ENCODE measurements around the gene LCE1F. TPM values are rescaled to one million over a fixed set of nuclear protein-coding genes. Genes with fewer than 3 reads are reported as not detected.

Gene LCE1F
- total and polyA plus RNA-seq, 4 donors, result not detected

DNA sequence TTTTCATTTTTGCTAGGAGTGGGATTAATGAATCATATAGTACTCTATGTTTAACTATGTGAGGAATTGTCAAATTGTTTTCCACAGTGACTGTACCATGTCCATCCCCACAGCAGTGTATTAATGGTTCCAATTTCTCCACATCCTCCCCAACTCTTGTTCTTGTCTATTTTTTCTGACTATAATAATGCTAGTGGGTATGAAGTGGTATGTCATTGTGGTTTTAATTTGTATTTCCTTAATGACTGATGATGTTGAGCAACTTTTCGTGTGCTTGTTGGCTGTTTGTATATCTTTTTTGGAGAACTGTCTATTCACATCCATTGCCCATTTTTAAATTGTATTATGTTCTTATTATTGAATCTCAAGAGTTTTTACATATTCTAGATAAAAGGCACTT, 27.1 kb upstream of the LCE1F start:
- 11 to 16% methylated on average over 1 of the region's 1 CpG for WGBS, 2 donors

DNA sequence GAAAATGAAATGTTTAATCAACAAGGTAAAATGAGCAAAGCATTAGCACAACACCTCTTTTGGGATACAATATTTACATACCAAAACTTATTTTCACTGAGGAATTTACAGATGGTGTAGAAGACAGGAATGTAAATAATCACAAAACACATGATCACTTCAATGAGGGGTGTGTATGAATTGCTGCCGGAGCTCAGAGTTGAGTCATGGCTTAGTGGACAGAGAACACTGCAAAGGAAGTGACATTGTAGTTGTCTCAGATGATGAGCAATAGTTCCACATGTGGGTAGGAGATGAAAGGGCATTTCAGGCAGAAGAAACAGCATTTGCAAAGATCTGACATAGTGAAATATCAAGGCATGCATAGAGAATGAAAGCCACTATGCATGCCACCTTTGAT, 22.7 kb upstream of the LCE1F start:
- Histone ChIP-seq H3K27ac (ENCODE audit: low read depth in 1 of 2, low read length in 1 of 2) (no peak overlapping the region), H3K27me3 (ENCODE audit: control insufficient read depth in 3 of 3, insufficient read depth in 3 of 3, low read length in 2 of 3) (peaks cover 0 to 4% (median 0%) of the 10 kb centered on the region in 3 donors), H3K9me3 (ENCODE audit: control insufficient read depth in 4 of 4, insufficient read depth in 3 of 4, low read length in 3 of 4) (peaks cover 0 to 3% (median 0%) of the 10 kb centered on the region in 4 donors), H3K4me3 (no peak overlapping the region), H3K4me1 (ENCODE audit: control insufficient read depth in 5 of 5, insufficient read depth in 5 of 5, low read length in 5 of 5) (no peaks in the 10 kb centered on the region), H3K36me3 (ENCODE audit: control insufficient read depth in 4 of 4, insufficient read depth in 4 of 4, low read length in 4 of 4) (no peaks in the 10 kb centered on the region), H3K9ac (ENCODE audit: insufficient read depth in 1 of 2, low read length in 2 of 2) (no peak overlapping the region)
- no peak for ATAC-seq (ENCODE audit: insufficient read depth, low FRiP score)
- whole genome bisulfite sequencing, 2 donors, result 35 to 56% methylated on average over 1 of the region's 1 CpG
- TF ChIP-seq, protein P1, sequence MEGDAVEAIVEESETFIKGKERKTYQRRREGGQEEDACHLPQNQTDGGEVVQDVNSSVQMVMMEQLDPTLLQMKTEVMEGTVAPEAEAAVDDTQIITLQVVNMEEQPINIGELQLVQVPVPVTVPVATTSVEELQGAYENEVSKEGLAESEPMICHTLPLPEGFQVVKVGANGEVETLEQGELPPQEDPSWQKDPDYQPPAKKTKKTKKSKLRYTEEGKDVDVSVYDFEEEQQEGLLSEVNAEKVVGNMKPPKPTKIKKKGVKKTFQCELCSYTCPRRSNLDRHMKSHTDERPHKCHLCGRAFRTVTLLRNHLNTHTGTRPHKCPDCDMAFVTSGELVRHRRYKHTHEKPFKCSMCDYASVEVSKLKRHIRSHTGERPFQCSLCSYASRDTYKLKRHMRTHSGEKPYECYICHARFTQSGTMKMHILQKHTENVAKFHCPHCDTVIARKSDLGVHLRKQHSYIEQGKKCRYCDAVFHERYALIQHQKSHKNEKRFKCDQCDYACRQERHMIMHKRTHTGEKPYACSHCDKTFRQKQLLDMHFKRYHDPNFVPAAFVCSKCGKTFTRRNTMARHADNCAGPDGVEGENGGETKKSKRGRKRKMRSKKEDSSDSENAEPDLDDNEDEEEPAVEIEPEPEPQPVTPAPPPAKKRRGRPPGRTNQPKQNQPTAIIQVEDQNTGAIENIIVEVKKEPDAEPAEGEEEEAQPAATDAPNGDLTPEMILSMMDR (IDR thresholded peaks at IDR 0.05; ENCODE audit: control extremely low read depth, extremely low read depth), result no peak
- no peak for DNase-seq

More for the DNA sequence above, 27.1 kb upstream of the LCE1F start:
- Histone ChIP-seq H3K9me3 (ENCODE audit: control insufficient read depth in 4 of 4, insufficient read depth in 3 of 4, low read length in 3 of 4) (no peaks in the 10 kb centered on the region), H3K9ac (ENCODE audit: insufficient read depth in 1 of 2, low read length in 2 of 2) (no peak overlapping the region), H3K4me1 (ENCODE audit: control insufficient read depth in 5 of 5, insufficient read depth in 5 of 5, low read length in 5 of 5) (no peaks in the 10 kb centered on the region), H3K36me3 (ENCODE audit: control insufficient read depth in 4 of 4, insufficient read depth in 4 of 4, low read length in 4 of 4) (no peaks in the 10 kb centered on the region), H3K27ac (ENCODE audit: low read depth in 1 of 2, low read length in 1 of 2) (no peak overlapping the region), H3K4me3 (no peak overlapping the region), H3K27me3 (ENCODE audit: control insufficient read depth in 3 of 3, insufficient read depth in 3 of 3, low read length in 2 of 3) (peaks cover 0 to 6% (median 0%) of the 10 kb centered on the region in 3 donors)
- TF ChIP-seq, protein P1 (IDR thresholded peaks at IDR 0.05; ENCODE audit: control extremely low read depth, extremely low read depth), result no peak
- DNase-seq, result no peak
- ATAC-seq (ENCODE audit: insufficient read depth, low FRiP score), result no peak

DNA sequence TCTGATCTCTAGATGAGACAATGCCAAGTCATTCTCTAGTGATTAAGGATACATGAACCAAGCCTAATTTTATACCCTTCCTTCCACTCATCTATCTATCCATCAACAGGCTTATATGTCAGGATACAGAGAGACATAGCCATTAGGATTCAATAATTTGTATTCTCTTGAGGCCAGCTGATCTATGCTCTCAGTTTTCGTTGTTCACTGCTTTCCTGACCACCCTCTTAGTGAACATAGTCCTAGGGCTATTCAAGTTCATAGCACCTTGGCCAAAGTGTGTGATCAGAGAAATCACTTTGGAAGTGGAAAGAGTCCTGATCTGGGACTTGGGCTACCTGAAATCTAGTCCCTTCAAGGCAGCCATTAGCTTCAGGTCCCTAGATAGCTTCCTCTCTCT, 21.4 kb upstream of the LCE1F start:
- peaks cover 0 to 4% (median 0%) of the 10 kb centered on the region in 3 donors for H3K27me3 ChIP-seq (ENCODE audit: control insufficient read depth in 3 of 3, insufficient read depth in 3 of 3, low read length in 2 of 3)
- WGBS, 2 donors, result 36 to 50% methylated on average over 1 of the region's 1 CpG
- no peaks in the 10 kb centered on the region for H3K36me3 ChIP-seq (ENCODE audit: control insufficient read depth in 4 of 4, insufficient read depth in 4 of 4, low read length in 4 of 4)
- H3K4me3 ChIP-seq, result no peak overlapping the region
- H3K9ac ChIP-seq (ENCODE audit: insufficient read depth in 1 of 2, low read length in 2 of 2), result no peak overlapping the region
- peaks cover 0 to 5% (median 0%) of the 10 kb centered on the region in 4 donors for H3K9me3 ChIP-seq (ENCODE audit: control insufficient read depth in 4 of 4, insufficient read depth in 3 of 4, low read length in 3 of 4)
- DNase-seq (no peak), ATAC-seq (ENCODE audit: insufficient read depth, low FRiP score) (no peak)
- no peak overlapping the region for H3K27ac ChIP-seq (ENCODE audit: low read depth in 1 of 2, low read length in 1 of 2)
- H3K4me1 ChIP-seq (ENCODE audit: control insufficient read depth in 5 of 5, insufficient read depth in 5 of 5, low read length in 5 of 5), result no peaks in the 10 kb centered on the region
- TF ChIP-seq, protein P1 (IDR thresholded peaks at IDR 0.05; ENCODE audit: control extremely low read depth, extremely low read depth), result no peak

DNA sequence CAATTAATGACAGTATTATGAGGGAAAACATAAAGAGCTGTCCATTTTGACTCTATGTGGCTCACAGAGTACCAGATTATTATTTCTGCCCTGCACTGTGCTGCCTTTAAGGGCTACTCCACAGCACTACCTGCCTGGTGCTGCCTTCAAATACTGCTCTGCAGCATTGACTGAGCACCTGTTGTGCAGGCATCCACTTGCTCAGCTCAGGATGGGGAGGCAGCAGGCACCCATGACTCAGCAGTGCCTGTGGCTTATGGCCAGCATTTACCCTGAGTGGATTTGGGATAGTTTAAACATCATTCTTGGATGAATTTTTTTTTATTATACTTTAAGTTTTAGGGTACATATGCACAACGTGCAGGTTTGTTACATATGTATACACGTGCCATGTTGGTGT, 18.1 kb upstream of the LCE1F start:
- 78% methylated on average over 2 of the region's 2 CpGs for WGBS, 2 donors
- H3K27ac ChIP-seq (ENCODE audit: low read depth in 1 of 2, low read length in 1 of 2), result no peak overlapping the region
- H3K27me3 ChIP-seq (ENCODE audit: control insufficient read depth in 3 of 3, insufficient read depth in 3 of 3, low read length in 2 of 3), result peaks cover 0 to 4% (median 0%) of the 10 kb centered on the region in 3 donors
- no peaks in the 10 kb centered on the region for H3K4me1 ChIP-seq (ENCODE audit: control insufficient read depth in 5 of 5, insufficient read depth in 5 of 5, low read length in 5 of 5)
- H3K9ac ChIP-seq (ENCODE audit: insufficient read depth in 1 of 2, low read length in 2 of 2), result no peak overlapping the region
- TF ChIP-seq, protein P1 (IDR thresholded peaks at IDR 0.05; ENCODE audit: control extremely low read depth, extremely low read depth), result no peak
- peaks cover 0 to 5% (median 0%) of the 10 kb centered on the region in 4 donors for H3K9me3 ChIP-seq (ENCODE audit: control insufficient read depth in 4 of 4, insufficient read depth in 3 of 4, low read length in 3 of 4)
- no peak for ATAC-seq (ENCODE audit: insufficient read depth, low FRiP score)
- H3K36me3 ChIP-seq (ENCODE audit: control insufficient read depth in 4 of 4, insufficient read depth in 4 of 4, low read length in 4 of 4), result no peaks in the 10 kb centered on the region
- H3K4me3 ChIP-seq, result no peak overlapping the region
- DNase-seq, result no peak

Data from lung (tissue), 12 donors.